ENCODE measurements around the gene NKIRAS2.

Gene NKIRAS2

DNA sequence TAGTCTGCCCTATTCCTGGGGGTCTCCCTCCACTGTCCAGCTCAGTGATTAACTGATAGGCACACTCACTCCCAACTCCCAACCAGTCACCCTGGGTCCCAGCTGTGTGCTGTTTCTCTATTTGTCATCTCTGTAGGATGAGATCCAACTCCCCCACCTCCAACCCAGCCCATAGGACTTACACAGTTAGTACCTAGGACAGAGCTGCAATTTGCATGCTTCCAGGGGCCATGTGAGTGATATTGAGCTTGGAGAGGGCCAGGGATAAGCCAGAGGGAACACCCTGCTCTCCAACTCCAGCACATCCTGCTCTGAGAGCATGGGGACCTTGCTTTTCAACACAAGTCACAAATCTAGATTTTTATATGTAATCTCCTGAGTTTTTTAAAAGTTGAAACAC is 21.7 kb downstream of the NKIRAS2 start:
- no peaks in the 10 kb centered on the region for H3K79me2 ChIP-seq (ENCODE audit: insufficient read depth, low read length)
- no peak overlapping the region for H3K9ac ChIP-seq (ENCODE audit: low read depth, low read length, poor library complexity, severe bottlenecking)
- H2AFZ ChIP-seq (ENCODE audit: low read length), result no peak overlapping the region
- H3K4me2 ChIP-seq (ENCODE audit: low read depth, low read length, poor library complexity, severe bottlenecking), result no peak overlapping the region
- H3F3A ChIP-seq (ENCODE audit: low read depth), result no peaks in the 10 kb centered on the region
- no peaks in the 10 kb centered on the region for H3K9me3 ChIP-seq (ENCODE audit: insufficient read depth, low read depth, low read length)
- H3K4me3 ChIP-seq (ENCODE audit: low read length, poor library complexity, severe bottlenecking), result no peak overlapping the region
- TF ChIP-seq, protein P1, sequence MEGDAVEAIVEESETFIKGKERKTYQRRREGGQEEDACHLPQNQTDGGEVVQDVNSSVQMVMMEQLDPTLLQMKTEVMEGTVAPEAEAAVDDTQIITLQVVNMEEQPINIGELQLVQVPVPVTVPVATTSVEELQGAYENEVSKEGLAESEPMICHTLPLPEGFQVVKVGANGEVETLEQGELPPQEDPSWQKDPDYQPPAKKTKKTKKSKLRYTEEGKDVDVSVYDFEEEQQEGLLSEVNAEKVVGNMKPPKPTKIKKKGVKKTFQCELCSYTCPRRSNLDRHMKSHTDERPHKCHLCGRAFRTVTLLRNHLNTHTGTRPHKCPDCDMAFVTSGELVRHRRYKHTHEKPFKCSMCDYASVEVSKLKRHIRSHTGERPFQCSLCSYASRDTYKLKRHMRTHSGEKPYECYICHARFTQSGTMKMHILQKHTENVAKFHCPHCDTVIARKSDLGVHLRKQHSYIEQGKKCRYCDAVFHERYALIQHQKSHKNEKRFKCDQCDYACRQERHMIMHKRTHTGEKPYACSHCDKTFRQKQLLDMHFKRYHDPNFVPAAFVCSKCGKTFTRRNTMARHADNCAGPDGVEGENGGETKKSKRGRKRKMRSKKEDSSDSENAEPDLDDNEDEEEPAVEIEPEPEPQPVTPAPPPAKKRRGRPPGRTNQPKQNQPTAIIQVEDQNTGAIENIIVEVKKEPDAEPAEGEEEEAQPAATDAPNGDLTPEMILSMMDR (conservative IDR thresholded peaks at IDR 0.05; ENCODE audit: low read length), result no peak
- no peak for TF ChIP-seq EZH2phosphoT487 (IDR thresholded peaks at IDR 0.05; ENCODE audit: borderline replicate concordance)
- H4K20me1 ChIP-seq (ENCODE audit: insufficient read depth, low read length, poor library complexity, severe bottlenecking), result no peaks in the 10 kb centered on the region
- no peaks in the 10 kb centered on the region for H3K4me1 ChIP-seq (ENCODE audit: insufficient read depth, low read length, poor library complexity, severe bottlenecking)
- H3K9me2 ChIP-seq (replicated peaks; ENCODE audit: low read depth, low read length), result no peaks in the 10 kb centered on the region
- no peaks in the 10 kb centered on the region for H3K36me3 ChIP-seq (ENCODE audit: insufficient read depth, low read length)
- H3K27me3 ChIP-seq (ENCODE audit: insufficient read depth, low read length, poor library complexity, severe bottlenecking), result no peaks in the 10 kb centered on the region

DNA sequence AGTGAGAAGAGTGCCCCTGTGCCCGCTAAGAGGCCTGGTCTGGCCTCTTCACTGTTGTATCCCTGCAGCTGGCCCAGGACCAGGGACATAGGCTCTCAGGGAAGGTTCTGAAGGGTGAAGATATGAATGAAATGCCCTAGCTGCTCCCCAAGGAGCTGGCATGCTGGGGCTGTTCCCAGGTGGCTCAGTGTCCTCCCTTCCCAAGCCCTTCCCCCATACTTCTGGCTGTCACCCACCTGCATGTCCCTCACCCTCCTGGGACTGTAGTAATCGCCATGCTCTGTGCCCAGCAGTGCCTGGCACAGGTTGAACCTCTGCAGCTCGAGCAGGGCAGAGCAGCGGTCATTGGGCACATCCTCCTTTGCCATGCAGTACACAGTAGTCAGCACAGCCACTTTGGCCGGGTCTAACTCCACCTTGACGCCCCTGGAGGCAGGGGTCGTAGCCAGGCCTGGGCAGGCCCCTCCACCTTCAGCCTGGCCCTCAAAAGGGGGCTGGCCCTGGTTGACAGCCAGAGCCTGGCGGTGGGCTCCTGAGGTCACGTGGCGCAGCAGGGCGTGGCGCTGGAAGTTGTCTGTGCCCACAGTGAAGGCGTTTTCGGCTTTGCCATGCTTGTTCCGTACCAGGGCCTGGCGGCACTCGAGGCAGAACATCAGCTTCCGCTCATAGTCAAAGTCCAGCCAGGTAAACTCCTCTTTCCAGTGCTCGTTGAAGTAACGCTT is 22.9 kb downstream of the NKIRAS2 start:
- no peak overlapping the region for H3K4me2 ChIP-seq (ENCODE audit: low read depth, low read length, poor library complexity, severe bottlenecking)
- H3K9ac ChIP-seq (ENCODE audit: low read depth, low read length, poor library complexity, severe bottlenecking), result no peak overlapping the region
- no peaks in the 10 kb centered on the region for H3K9me3 ChIP-seq (ENCODE audit: insufficient read depth, low read depth, low read length)
- no peaks in the 10 kb centered on the region for H3K79me2 ChIP-seq (ENCODE audit: insufficient read depth, low read length)
- no peaks in the 10 kb centered on the region for H3K27me3 ChIP-seq (ENCODE audit: insufficient read depth, low read length, poor library complexity, severe bottlenecking)
- H3F3A ChIP-seq (ENCODE audit: low read depth), result no peaks in the 10 kb centered on the region
- H3K9me2 ChIP-seq (replicated peaks; ENCODE audit: low read depth, low read length), result no peaks in the 10 kb centered on the region
- H3K36me3 ChIP-seq (ENCODE audit: insufficient read depth, low read length), result no peaks in the 10 kb centered on the region
- no peak for TF ChIP-seq EZH2phosphoT487 (IDR thresholded peaks at IDR 0.05; ENCODE audit: borderline replicate concordance)
- TF ChIP-seq, protein P1 (conservative IDR thresholded peaks at IDR 0.05; ENCODE audit: low read length), result no peak
- no peak overlapping the region for H3K4me3 ChIP-seq (ENCODE audit: low read length, poor library complexity, severe bottlenecking)
- no peaks in the 10 kb centered on the region for H3K4me1 ChIP-seq (ENCODE audit: insufficient read depth, low read length, poor library complexity, severe bottlenecking)
- no peak overlapping the region for H2AFZ ChIP-seq (ENCODE audit: low read length)
- H4K20me1 ChIP-seq (ENCODE audit: insufficient read depth, low read length, poor library complexity, severe bottlenecking), result no peaks in the 10 kb centered on the region

DNA sequence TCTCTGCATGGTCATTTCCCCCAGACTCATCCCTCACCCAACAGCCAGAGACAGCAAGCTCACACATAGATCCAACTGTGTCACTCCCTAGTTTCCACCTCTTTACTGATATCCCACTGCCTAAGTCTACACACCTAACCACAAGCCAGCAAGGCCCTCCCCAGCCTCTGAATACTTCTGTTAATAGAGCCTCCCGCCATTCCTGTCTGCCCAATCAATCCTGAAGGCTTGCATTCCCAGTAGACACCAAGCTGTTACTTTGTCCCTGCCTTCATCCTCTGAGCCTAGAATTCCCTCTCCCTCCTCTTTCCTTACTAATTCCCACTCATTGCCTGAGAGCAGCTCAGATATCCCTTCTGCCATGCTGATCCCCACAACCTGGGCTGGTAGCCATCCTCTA is 25.8 kb downstream of the NKIRAS2 start:
- Histone ChIP-seq H3K27me3 (ENCODE audit: insufficient read depth, low read length, poor library complexity, severe bottlenecking) (no peaks in the 10 kb centered on the region), H3K9ac (ENCODE audit: low read depth, low read length, poor library complexity, severe bottlenecking) (no peak overlapping the region), H4K20me1 (ENCODE audit: insufficient read depth, low read length, poor library complexity, severe bottlenecking) (no peaks in the 10 kb centered on the region), H3K9me2 (replicated peaks; ENCODE audit: low read depth, low read length) (no peaks in the 10 kb centered on the region), H2AFZ (ENCODE audit: low read length) (no peak overlapping the region), H3K4me1 (ENCODE audit: insufficient read depth, low read length, poor library complexity, severe bottlenecking) (peaks cover 6% of the 10 kb centered on the region), H3K4me2 (ENCODE audit: low read depth, low read length, poor library complexity, severe bottlenecking) (no peak overlapping the region), H3K4me3 (ENCODE audit: low read length, poor library complexity, severe bottlenecking) (no peak overlapping the region), H3K79me2 (ENCODE audit: insufficient read depth, low read length) (no peaks in the 10 kb centered on the region), H3F3A (ENCODE audit: low read depth) (no peaks in the 10 kb centered on the region), H3K36me3 (ENCODE audit: insufficient read depth, low read length) (no peaks in the 10 kb centered on the region), H3K9me3 (ENCODE audit: insufficient read depth, low read depth, low read length) (no peaks in the 10 kb centered on the region)
- no peak for TF ChIP-seq EZH2phosphoT487 (IDR thresholded peaks at IDR 0.05; ENCODE audit: borderline replicate concordance)
- TF ChIP-seq, protein P1 (conservative IDR thresholded peaks at IDR 0.05; ENCODE audit: low read length), result no peak

Data from Loucy (cell line).